ENCODE measurements around the gene OAS3. TPM values are rescaled to one million over a fixed set of nuclear protein-coding genes. Genes with fewer than 3 reads are reported as not detected.
"Not testable (repeated sequence)": the region's sequence is repeated elsewhere in the genome, so short reads cannot be mapped to it uniquely, and the experiment has no call there.

OAS3 gene
- total RNA-seq, 3 donors from 2014 or later, result 5.2 to 15.1 (median 5.9) TPM

GRCh38 chr12:112946236-112947000 lies 8.1 kb downstream of the OAS3 start:
- H3K9me3 ChIP-seq, result no peaks in the 10 kb centered on the region
- no peak for DNase-seq (ENCODE audit: low spot score in 2 of 2)
- H3K27ac ChIP-seq, result no peak overlapping the region
- H3K36me3 ChIP-seq, result no peaks in the 10 kb centered on the region
- H3K27me3 ChIP-seq, result no peaks in the 10 kb centered on the region
- no peaks in the 10 kb centered on the region for H3K4me1 ChIP-seq
- no peak overlapping the region for H3K4me3 ChIP-seq
- intact Hi-C loops (cut with DNase I; ENCODE audit: low total_unique reads), result no loop called here
- TF ChIP-seq POLR2A (IDR thresholded peaks at IDR 0.05) (no peak), CTCF (IDR thresholded peaks at IDR 0.05) (no peak), POLR2AphosphoS5 (IDR thresholded peaks at IDR 0.05) (no peak)

GRCh38 chr12:112947314-112947713 lies 9.0 kb downstream of the OAS3 start:
- TF ChIP-seq CTCF (IDR thresholded peaks at IDR 0.05) (no peak), POLR2AphosphoS5 (IDR thresholded peaks at IDR 0.05) (no peak), POLR2A (IDR thresholded peaks at IDR 0.05) (no peak)
- no peak for DNase-seq (ENCODE audit: low spot score in 2 of 2)
- H3K9me3 ChIP-seq, result no peaks in the 10 kb centered on the region

GRCh38 chr12:112947761-112948160 lies 9.5 kb downstream of the OAS3 start:
- no peak overlapping the region for H3K4me3 ChIP-seq
- no peaks in the 10 kb centered on the region for H3K9me3 ChIP-seq
- no peaks in the 10 kb centered on the region for H3K27me3 ChIP-seq
- TF ChIP-seq POLR2A (IDR thresholded peaks at IDR 0.05) (no peak), POLR2AphosphoS5 (IDR thresholded peaks at IDR 0.05) (no peak), CTCF (IDR thresholded peaks at IDR 0.05) (no peak)
- no peak overlapping the region for H3K27ac ChIP-seq
- intact Hi-C loops (cut with DNase I; ENCODE audit: low total_unique reads), result no loop called here
- no peaks in the 10 kb centered on the region for H3K4me1 ChIP-seq
- no peak for DNase-seq (ENCODE audit: low spot score in 2 of 2)
- H3K36me3 ChIP-seq, result no peaks in the 10 kb centered on the region

More at GRCh38 chr12:112947314-112947713, 9.0 kb downstream of the OAS3 start:
- Histone ChIP-seq H3K4me3 (no peak overlapping the region), H3K27ac (no peak overlapping the region), H3K36me3 (no peaks in the 10 kb centered on the region), H3K4me1 (no peaks in the 10 kb centered on the region), H3K27me3 (no peaks in the 10 kb centered on the region)
- intact Hi-C loops (cut with DNase I; ENCODE audit: low total_unique reads), result no loop called here

GRCh38 chr12:112948806-112949205 lies 10.5 kb downstream of the OAS3 start:
- no peak overlapping the region for H3K4me3 ChIP-seq
- H3K4me1 ChIP-seq, result no peaks in the 10 kb centered on the region
- no peak overlapping the region for H3K27ac ChIP-seq
- intact Hi-C loops (cut with DNase I; ENCODE audit: low total_unique reads), result no loop called here
- no peak for DNase-seq (ENCODE audit: low spot score in 2 of 2)
- H3K9me3 ChIP-seq, result no peaks in the 10 kb centered on the region
- no peak for TF ChIP-seq POLR2AphosphoS5 (IDR thresholded peaks at IDR 0.05)
- TF ChIP-seq POLR2A (IDR thresholded peaks at IDR 0.05), result no peak
- no peak for TF ChIP-seq CTCF (IDR thresholded peaks at IDR 0.05)
- H3K36me3 ChIP-seq, result no peaks in the 10 kb centered on the region
- H3K27me3 ChIP-seq, result no peaks in the 10 kb centered on the region

- Histone ChIP-seq H3K9me3 (no peaks in the 10 kb centered on the region), H3K4me3 (no peak overlapping the region), H3K27me3 (no peaks in the 10 kb centered on the region), H3K4me1 (no peaks in the 10 kb centered on the region), H3K27ac (no peak overlapping the region), H3K36me3 (no peaks in the 10 kb centered on the region)
- DNase-seq (ENCODE audit: low spot score in 2 of 2), result no peak
- TF ChIP-seq POLR2A (IDR thresholded peaks at IDR 0.05), result no peak
- TF ChIP-seq POLR2AphosphoS5 (IDR thresholded peaks at IDR 0.05), result no peak
- TF ChIP-seq CTCF (IDR thresholded peaks at IDR 0.05), result no peak
- intact Hi-C loops (cut with DNase I; ENCODE audit: low total_unique reads), result no loop called here
Observed at GRCh38 chr12:112950701-112951100, 12.4 kb downstream of the OAS3 start.

- H3K27ac ChIP-seq; DNase-seq (ENCODE audit: low spot score in 2 of 2); H3K4me1 ChIP-seq; H3K36me3 ChIP-seq; H3K27me3 ChIP-seq; H3K9me3 ChIP-seq; intact Hi-C loops (cut with DNase I; ENCODE audit: low total_unique reads); H3K4me3 ChIP-seq: not testable (repeated sequence)
Observed at GRCh38 chr12:112957125-112957524, 18.9 kb downstream of the OAS3 start.

All from breast epithelium (tissue), 4 donors.